Trophoblast cell (in vitro differentiated cells and primary cell): ENCODE results near the gene SPDYE3.
"Not testable (repeated sequence)": the region's sequence is repeated elsewhere in the genome, so short reads cannot be mapped to it uniquely, and the experiment has no call there.

ENCODE experiments used
- DNase-seq, 2 donors: peaks; one replicate each; pipeline ENCODE4 v3.0.0-alpha.2; 2016
- H2AFZ ChIP-seq: 2 replicates; pipeline ENCODE4 v1.6.1; 2013; ENCODE audit warnings: low read length, moderate library complexity, mild to moderate bottlenecking; ENCODE audit not compliant: insufficient read depth, poor library complexity
- H2AK5ac ChIP-seq: 2 replicates; pipeline ENCODE4 v1.6.1; 2013; ENCODE audit warnings: mild to moderate bottlenecking, low read length
- H2BK120ac ChIP-seq: 2 replicates; pipeline ENCODE4 v1.6.1; 2013; ENCODE audit warnings: low read length, mild to moderate bottlenecking, moderate library complexity; ENCODE audit not compliant: insufficient read depth, poor library complexity
- H2BK12ac ChIP-seq: 2 replicates; pipeline ENCODE4 v1.6.1; 2013; ENCODE audit warnings: mild to moderate bottlenecking, low read length, moderate library complexity
- H2BK5ac ChIP-seq: 2 replicates; pipeline ENCODE4 v1.6.1; 2013; ENCODE audit warnings: low read length, low read depth, moderate library complexity, mild to moderate bottlenecking; ENCODE audit not compliant: poor library complexity
- H3K14ac ChIP-seq: 2 replicates; pipeline ENCODE4 v1.6.1; 2013; ENCODE audit warnings: mild to moderate bottlenecking, low read length
- H3K18ac ChIP-seq: 2 replicates; pipeline ENCODE4 v1.6.1; 2013; ENCODE audit warnings: mild to moderate bottlenecking, low read length
- H3K23ac ChIP-seq: 2 replicates; pipeline ENCODE4 v1.6.1; 2013; ENCODE audit warnings: low read length
- H3K27ac ChIP-seq: 2 replicates; pipeline ENCODE4 v1.5.1; 2013; ENCODE audit warnings: low read depth, mild to moderate bottlenecking, inconsistent platforms, low read length, moderate library complexity
- H3K27me3 ChIP-seq: 2 replicates; pipeline ENCODE4 v1.6.1; 2013; ENCODE audit warnings: inconsistent platforms, mild to moderate bottlenecking, low read length, moderate library complexity; ENCODE audit not compliant: insufficient read depth
- H3K36me3 ChIP-seq, 2 experiments: 1 replicate in 1 of 2; 2 replicates in 1 of 2; pipeline ENCODE4 v1.6.1; 2013; ENCODE audit warnings: low read length in 2 of 2, mild to moderate bottlenecking in 2 of 2, moderate library complexity in 1 of 2; ENCODE audit not compliant: insufficient read depth in 2 of 2, control insufficient read depth in 1 of 2
- H3K4ac ChIP-seq: 2 replicates; pipeline ENCODE4 v1.6.1; 2013; ENCODE audit warnings: low read depth, mild to moderate bottlenecking, low read length, moderate library complexity
- H3K4me1 ChIP-seq, 2 experiments: 1 replicate in 1 of 2; 2 replicates in 1 of 2; pipeline ENCODE4 v1.6.1; 2013; ENCODE audit warnings: low read length in 2 of 2, mild to moderate bottlenecking in 2 of 2, moderate library complexity in 1 of 2; ENCODE audit not compliant: insufficient read depth in 2 of 2, control insufficient read depth in 1 of 2
- H3K4me2 ChIP-seq: 2 replicates; pipeline ENCODE4 v1.6.1; 2013; ENCODE audit warnings: inconsistent platforms, mild to moderate bottlenecking, low read length, moderate library complexity
- H3K4me3 ChIP-seq: 2 replicates; pipeline ENCODE4 v1.5.1; 2013; ENCODE audit warnings: mild to moderate bottlenecking, low read depth, low read length, inconsistent platforms
- H3K79me1 ChIP-seq: one replicate; pipeline ENCODE4 v1.6.1; 2013; ENCODE audit warnings: low read length
- H3K79me2 ChIP-seq: 2 replicates; pipeline ENCODE4 v1.6.1; 2013; ENCODE audit warnings: low read length, mild to moderate bottlenecking; ENCODE audit not compliant: control insufficient read depth, insufficient read depth, poor library complexity
- H3K9ac ChIP-seq: 2 replicates; pipeline ENCODE4 v1.6.1; 2013; ENCODE audit warnings: mild to moderate bottlenecking, low read length
- H3K9me3 ChIP-seq: 2 replicates; pipeline ENCODE4 v1.6.1; 2013; ENCODE audit warnings: low read depth, mild to moderate bottlenecking, control low read depth, inconsistent platforms, low read length; ENCODE audit not compliant: insufficient read depth
- H4K12ac ChIP-seq: 2 replicates; pipeline ENCODE4 v1.6.1; 2013; ENCODE audit warnings: low read depth, mild to moderate bottlenecking, low read length, moderate library complexity
- H4K8ac ChIP-seq: 2 replicates; pipeline ENCODE4 v1.6.1; 2013; ENCODE audit warnings: low read depth, mild to moderate bottlenecking, low read length, moderate library complexity
- H4K91ac ChIP-seq: one replicate; pipeline ENCODE4 v1.6.1; 2013; ENCODE audit warnings: low read depth, mild to moderate bottlenecking, low read length, moderate library complexity
- WGBS: extraction: QIAGEN DNeasy Blood & Tissue Kit; methylation state at CpG from one replicate; pipeline ENCODE4 v1.1.7; 2013; ENCODE audit warnings: missing lambda C conversion rate; ENCODE audit not compliant: insufficient read length, insufficient coverage; ENCODE audit errors: extremely low coverage; 5-methylcytosine and 5-hydroxymethylcytosine counted together

The SPDYE3 gene

DNA sequence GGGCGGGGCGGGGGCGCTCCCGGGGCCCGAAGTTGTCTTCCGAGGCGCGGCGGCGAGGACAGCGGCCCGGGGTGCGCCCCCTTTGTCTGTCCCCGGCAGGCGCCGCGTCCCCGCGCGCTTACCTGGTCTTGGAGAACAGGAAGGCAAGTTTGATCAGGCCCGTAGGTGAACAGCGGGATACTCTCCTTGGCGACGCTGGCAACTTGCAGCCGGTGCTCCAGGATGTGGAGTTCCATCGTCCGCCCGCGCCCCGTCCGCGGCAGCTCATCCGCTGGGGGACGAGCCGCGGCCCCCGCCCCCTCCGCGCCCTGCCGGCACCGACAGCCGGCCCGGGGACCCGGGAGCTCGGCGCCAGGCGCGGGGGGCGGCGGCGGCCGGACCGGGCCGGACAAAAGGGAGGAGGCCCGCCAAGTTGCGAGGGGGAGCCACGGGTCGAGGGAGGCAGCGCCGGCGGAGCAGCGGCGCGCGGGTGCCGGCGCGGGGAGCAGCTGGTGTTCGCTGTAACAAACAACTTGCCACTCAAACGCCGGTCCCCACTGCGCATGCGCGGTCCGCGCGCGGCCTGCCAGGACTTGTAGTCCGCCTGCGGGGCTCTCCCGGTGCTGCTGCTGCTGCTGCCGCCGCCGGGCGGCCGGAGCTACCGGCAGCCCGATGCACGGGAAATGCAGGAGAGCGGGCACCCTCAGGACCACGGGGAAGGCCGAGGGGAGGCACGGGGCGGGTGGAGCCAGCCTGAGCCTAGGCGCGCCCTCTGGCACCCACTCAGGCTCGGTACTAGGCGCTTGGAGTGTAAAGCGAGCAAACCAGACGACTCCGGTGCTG is 35.6 kb upstream of the SPDYE3 start:
- Histone ChIP-seq H2AFZ (peak overlapping the region; percentile 95), H2BK120ac (peak overlapping the region; percentile 39), H3K4me2 (peak overlapping the region; percentile 84), H4K91ac (peak overlapping the region; percentile 41), H4K12ac (peak overlapping the region; percentile 59), H3K4ac (no peak overlapping the region), H3K27ac (peak overlapping the region; percentile 68), H3K79me1 (peaks cover 5% of the 10 kb centered on the region), H3K36me3 (no peaks in the 10 kb centered on the region), H4K8ac (peak overlapping the region; percentile 80), H3K18ac (peak overlapping the region; percentile 57), H3K9me3 (no peaks in the 10 kb centered on the region), H3K23ac (no peak overlapping the region), H2AK5ac (no peak overlapping the region), H3K79me2 (no peaks in the 10 kb centered on the region), H3K9ac (peak overlapping the region; percentile 69), H3K4me3 (peak overlapping the region; percentile 90), H3K4me1 (peaks cover 11 to 18% of the 10 kb centered on the region in 2 experiments), H3K14ac (peak overlapping the region; percentile 47), H3K27me3 (no peaks in the 10 kb centered on the region), H2BK5ac (peak overlapping the region; percentile 44), H2BK12ac (peak overlapping the region; percentile 8)
- no CpG with 5 or more reads among the region's 101 CpGs for WGBS
- peak; percentile 97 to 98 for DNase-seq

GRCh38 chr7:100272538-100272902 is 35.0 kb upstream of the SPDYE3 start:
- not testable (repeated sequence) for H3K23ac ChIP-seq, H3K18ac ChIP-seq, H3K4ac ChIP-seq, H2BK5ac ChIP-seq, H3K79me1 ChIP-seq, H3K27ac ChIP-seq, H3K9ac ChIP-seq, H2BK12ac ChIP-seq, H3K9me3 ChIP-seq, H4K91ac ChIP-seq, H3K79me2 ChIP-seq, H3K27me3 ChIP-seq, H3K36me3 ChIP-seq, DNase-seq, H2BK120ac ChIP-seq, H2AK5ac ChIP-seq
- H3K14ac ChIP-seq = peak overlapping the region; percentile 28
- no CpG with 5 or more reads among the region's 11 CpGs for WGBS
- peaks cover 10 to 17% of the 10 kb centered on the region in 2 experiments for H3K4me1 ChIP-seq
- peak overlapping the region; percentile 57 for H3K4me3 ChIP-seq
- peak overlapping the region; percentile 37 for H2AFZ ChIP-seq
- H4K8ac ChIP-seq = peak overlapping the region; percentile 80
- peak overlapping the region; percentile 12 for H4K12ac ChIP-seq
- H3K4me2 ChIP-seq = peak overlapping the region; percentile 84

GRCh38 chr7:100275120-100275519 is 32.4 kb upstream of the SPDYE3 start:
- H3K27ac ChIP-seq = no peak overlapping the region
- H3K18ac ChIP-seq = no peak overlapping the region
- H4K12ac ChIP-seq = no peak overlapping the region
- H3K4me1 ChIP-seq = peaks cover 4 to 6% of the 10 kb centered on the region in 2 experiments
- no peak overlapping the region for H3K4ac ChIP-seq
- no peak overlapping the region for H2BK5ac ChIP-seq
- H3K79me1 ChIP-seq = peaks cover 2% of the 10 kb centered on the region
- no peak overlapping the region for H3K23ac ChIP-seq
- H3K9me3 ChIP-seq = no peaks in the 10 kb centered on the region
- no peak overlapping the region for H2AK5ac ChIP-seq
- no peaks in the 10 kb centered on the region for H3K27me3 ChIP-seq
- H3K14ac ChIP-seq = no peak overlapping the region
- H3K4me3 ChIP-seq = no peak overlapping the region
- no CpG with 5 or more reads among the region's 1 CpG for WGBS
- H4K91ac ChIP-seq = no peak overlapping the region
- no peak overlapping the region for H2BK12ac ChIP-seq
- no peak overlapping the region for H4K8ac ChIP-seq
- H3K36me3 ChIP-seq = no peaks in the 10 kb centered on the region
- H3K9ac ChIP-seq = no peak overlapping the region
- H2AFZ ChIP-seq = no peak overlapping the region
- no peak for DNase-seq
- H3K79me2 ChIP-seq = no peaks in the 10 kb centered on the region
- H2BK120ac ChIP-seq = no peak overlapping the region
- H3K4me2 ChIP-seq = no peak overlapping the region

- H3K4ac ChIP-seq, H3K36me3 ChIP-seq, H4K8ac ChIP-seq, H4K91ac ChIP-seq, H3K79me1 ChIP-seq, H3K27me3 ChIP-seq, H2BK12ac ChIP-seq, H3K4me2 ChIP-seq, H2AFZ ChIP-seq, H3K9ac ChIP-seq, H3K27ac ChIP-seq, H4K12ac ChIP-seq, H2BK5ac ChIP-seq, H3K18ac ChIP-seq, H2AK5ac ChIP-seq, H3K14ac ChIP-seq, H3K23ac ChIP-seq, H3K79me2 ChIP-seq, H2BK120ac ChIP-seq, H3K4me1 ChIP-seq, DNase-seq, H3K4me3 ChIP-seq, H3K9me3 ChIP-seq: not testable (repeated sequence)
- no CpG with 5 or more reads among the region's 6 CpGs for WGBS
These were observed 31.4 kb upstream of the SPDYE3 start for GRCh38 chr7:100276126-100276525.
